K562 (cell line): ENCODE data around the gene TMED8. TPM values are rescaled to one million over a fixed set of nuclear protein-coding genes. Genes with fewer than 3 reads are reported as not detected.

ENCODE experiments used
- ATAC-seq: fragments of 200-7000 bp; cut with Tn5 transposase; 3 replicates; pipeline ENCODE4 v1.9.1; 2020; ENCODE audit warnings: moderate library complexity
- BruUV-seq: library from RNA; stranded (reverse); fragments of 400-500 nt; replicated peaks from 2 replicates; lab custom pipeline; 2021; lab: Mats Ljungman, UMichigan
- CTCF ChIA-PET: fragments of 300-600 bp; formaldehyde crosslinking; extraction: SDS; loops from one replicate; lab custom pipeline; 2021; ENCODE audit warnings: low intra/inter-chr PET ratio; lab: Yijun Ruan, JAX
- POLR2A ChIA-PET: fragments of 300-600, 350-650 bp; sonication (Branson Sonifier 250); formaldehyde crosslinking; extraction: SDS; loops from one replicate; lab custom pipeline; 2021; ENCODE audit warnings: antibody characterized with exemption, inconsistent platforms; lab: Yijun Ruan, JAX
- DNase-seq, 4 experiments: peaks; one replicate each; pipeline versions ENCODE4 v3.0.0 to v3.0.0-alpha.2; 2011 to 2018; ENCODE audit warnings: low spot score in 3 of 4, mixed read lengths in 3 of 4; ENCODE audit errors: extremely low read depth in 1 of 4
- FAIRE-seq: peaks from 2 replicates; lab custom pipeline; 2011; peaks lifted over from hg19 to GRCh38; lab: Jason Lieb, UNC
- H2AFZ ChIP-seq: 2 replicates; pipeline ENCODE4 v1.6.0; 2011; ENCODE audit warnings: low read depth, low read length, control low read depth, inconsistent platforms
- H3K27ac ChIP-seq: fragments of 200-600 bp; 3 replicates; pipeline ENCODE4 v1.8.0; 2011; ENCODE audit warnings: low read depth, mild to moderate bottlenecking, control low read depth, inconsistent platforms, low read length, moderate library complexity, mixed read lengths; ENCODE audit errors: extremely low read depth
- H3K27me3 ChIP-seq, 2 experiments: fragments of 300-600 bp in 1 of 2; 2 replicates in 1 of 2; 3 replicates in 1 of 2; pipeline versions ENCODE4 v1.6.0 to v1.8.0; 2011; ENCODE audit warnings: inconsistent platforms in 2 of 2, low read length in 2 of 2, mild to moderate bottlenecking in 1 of 2, mixed read lengths in 1 of 2, moderate library complexity in 1 of 2; ENCODE audit not compliant: control insufficient read depth in 2 of 2, insufficient read depth in 2 of 2
- H3K36me3 ChIP-seq: fragments of 300-600 bp; 3 replicates; pipeline ENCODE4 v1.8.0; 2011; ENCODE audit warnings: mild to moderate bottlenecking, low read length, inconsistent platforms; ENCODE audit not compliant: control insufficient read depth, insufficient read depth
- H3K4me1 ChIP-seq, 2 experiments: fragments of 200-600 bp in 1 of 2; replicated peaks in 1 of 2; 2 replicates in 1 of 2; 3 replicates in 1 of 2; pipeline versions ENCODE4 v1.5.1 to v1.8.0; 2011; ENCODE audit warnings: inconsistent platforms in 2 of 2, low read length in 2 of 2, mild to moderate bottlenecking in 1 of 2, mixed read lengths in 1 of 2, moderate library complexity in 1 of 2; ENCODE audit not compliant: control insufficient read depth in 2 of 2, insufficient read depth in 2 of 2
- H3K4me2 ChIP-seq: 2 replicates; pipeline ENCODE4 v1.6.1; 2011; ENCODE audit warnings: low read length, control low read depth, inconsistent platforms, mixed read lengths; ENCODE audit not compliant: insufficient read depth
- H3K4me3 ChIP-seq: fragments of 200-600 bp; sonication (generic), shearing (Covaris generic); 2 replicates; pipeline ENCODE4 v1.5.1; 2016; ENCODE audit warnings: control low read depth, inconsistent platforms
- H3K79me2 ChIP-seq: fragments of 200-600 bp; 3 replicates; pipeline ENCODE4 v1.8.0; 2011; ENCODE audit warnings: low read length, inconsistent platforms; ENCODE audit not compliant: control insufficient read depth, insufficient read depth
- H3K9ac ChIP-seq, 2 experiments: 2 replicates each; pipeline versions ENCODE4 v1.6.0 to v1.6.1; 2011; ENCODE audit warnings: low read depth in 2 of 2, low read length in 2 of 2, control low read depth in 1 of 2, inconsistent platforms in 1 of 2, mild to moderate bottlenecking in 1 of 2, mixed read lengths in 1 of 2; ENCODE audit not compliant: insufficient read depth in 1 of 2
- H3K9me1 ChIP-seq: one replicate; pipeline ENCODE4 v1.6.0; 2011; ENCODE audit warnings: inconsistent platforms, mild to moderate bottlenecking, low read length, moderate library complexity; ENCODE audit not compliant: control insufficient read depth, insufficient read depth
- H3K9me3 ChIP-seq: replicated peaks from 2 replicates; pipeline ENCODE4 v1.5.1; 2011; ENCODE audit warnings: low read depth, low read length, inconsistent platforms; ENCODE audit not compliant: control insufficient read depth, insufficient read depth
- H4K20me1 ChIP-seq: replicated peaks from 2 replicates; pipeline ENCODE4 v1.6.1; 2011; ENCODE audit warnings: low read length, inconsistent platforms, mixed read lengths; ENCODE audit not compliant: control insufficient read depth, insufficient read depth
- EP300 ChIP-seq: IDR thresholded peaks from 2 replicates; pipeline ENCODE4 v1.6.1; 2012; ENCODE audit warnings: low read length, improper control_type of control experiment
- IFI16 ChIP-seq: fragments of 250-450 bp; sonication (Bioruptor Pico); IDR thresholded peaks from 2 replicates; pipeline ENCODE4 v2.1.2; 2022; ENCODE audit warnings: mild to moderate bottlenecking, inconsistent platforms
- MYC ChIP-seq, 2 experiments: fragments of 250-450 bp in 1 of 2; sonication (Bioruptor Pico) in 1 of 2; IDR thresholded peaks; 2 replicates each; pipeline versions ENCODE4 v1.5.1 to v1.6.1; 2012 to 2021; ENCODE audit warnings: low read depth in 2 of 2, borderline replicate concordance in 1 of 2, improper control_type of control experiment in 1 of 2, low read length in 1 of 2, mild to moderate bottlenecking in 1 of 2, moderate library complexity in 1 of 2
- NCOA1 ChIP-seq: fragments of 450-650 bp; IDR thresholded peaks from 2 replicates; pipeline ENCODE4 v1.6.1; 2016; ENCODE audit warnings: low read depth
- NFIX ChIP-seq: fragments of 250-450 bp; sonication (Bioruptor Pico); IDR thresholded peaks from 2 replicates; pipeline ENCODE4 v1.4.0; 2020; ENCODE audit warnings: low read depth, mild to moderate bottlenecking, moderate library complexity
- NFRKB ChIP-seq: fragments of 450-650 bp; IDR thresholded peaks from 2 replicates; pipeline ENCODE4 v1.6.1; 2016; ENCODE audit warnings: low read depth
- ZNF146 ChIP-seq: IDR thresholded peaks from one replicate; pipeline ENCODE4 v1.6.1; 2018; ENCODE audit warnings: missing compliant biosample characterization; ENCODE audit not compliant: unreplicated experiment
- ZNF197 ChIP-seq: fragments of 200-800 bp; sonication (Bioruptor generic); IDR thresholded peaks from 2 replicates; pipeline ENCODE4 v1.6.1; 2016; ENCODE audit warnings: low read depth, missing genetic modification characterization, missing compliant biosample characterization
- ZNF282 ChIP-seq: sonication (generic); formaldehyde crosslinking; IDR thresholded peaks from 2 replicates; pipeline ENCODE4 v1.8.1; 2023; ENCODE audit warnings: missing genetic modification reagents
- ZNF778 ChIP-seq: fragments of 450-650 bp; formaldehyde crosslinking; IDR thresholded peaks from 2 replicates; pipeline ENCODE4 v1.4.0; 2020; ENCODE audit warnings: mild to moderate bottlenecking, moderate library complexity
- WGBS: fragments of 100-300 bp; shearing (Covaris generic); methylation state at CpG from one replicate; pipeline ENCODE4 v1.1.6; 2016; ENCODE audit warnings: low coverage, mixed read lengths; ENCODE audit not compliant: insufficient coverage; ENCODE audit errors: missing lambda C conversion rate; 5-methylcytosine and 5-hydroxymethylcytosine counted together
- in situ Hi-C: fragments of 300-500 bp; cut with MboI; formaldehyde crosslinking; loops from 4 replicates; pipeline ENCODE4 v1.15.0; 2018; ENCODE audit warnings: inconsistent platforms, mixed read lengths
- intact Hi-C: fragments of 100-400 bp; cut with micrococcal nuclease; formaldehyde crosslinking; loops from 2 replicates; pipeline ENCODE4 v1.14.2; 2022
- polyA plus RNA-seq, 8 experiments: library from polyadenylated mRNA; depleted of rRNA in 4 of 8; stranded (reverse) in 5 of 8; unstranded in 3 of 8; fragments of >200 nt; fragmentation: Nextera tagmentation in 2 of 8; fragmentation: Illumina TruSeq in 1 of 8; extraction: Ambion mirVana in 2 of 8; extraction: Trizol in 1 of 8; gene quantifications; 2 replicates each; pipeline versions ENCODE4 v1.2.1 to v1.2.3, GENCODE V29; 2011 to 2014; ENCODE audit warnings: inconsistent platforms in 1 of 8, missing spikeins in 1 of 8
- total RNA-seq, 7 experiments: library from RNA; depleted of rRNA in 6 of 7; stranded (reverse); fragments of >200 nt in 6 of 7; fragmentation: Illumina TruSeq in 2 of 7; extraction: Trizol in 2 of 7; gene quantifications; 2 replicates each; pipeline versions ENCODE4 v1.2.1 to v1.2.3, GENCODE V29; 2011 to 2021; ENCODE audit warnings: low replicate concordance in 1 of 7
- TF ChIP-seq, protein P1 (sequence below): sonication (generic); formaldehyde crosslinking; IDR thresholded peaks from 2 replicates; pipeline ENCODE4 v1.8.1; 2023; ENCODE audit warnings: mild to moderate bottlenecking, missing genetic modification reagents

TMED8 gene
- total and polyA plus RNA-seq, 9 of the 15 experiments (the other 6 are each of a cell fraction or from before 2014, with no cell fraction given), result 3.3 to 17.4 (median 12.0) TPM

DNA sequence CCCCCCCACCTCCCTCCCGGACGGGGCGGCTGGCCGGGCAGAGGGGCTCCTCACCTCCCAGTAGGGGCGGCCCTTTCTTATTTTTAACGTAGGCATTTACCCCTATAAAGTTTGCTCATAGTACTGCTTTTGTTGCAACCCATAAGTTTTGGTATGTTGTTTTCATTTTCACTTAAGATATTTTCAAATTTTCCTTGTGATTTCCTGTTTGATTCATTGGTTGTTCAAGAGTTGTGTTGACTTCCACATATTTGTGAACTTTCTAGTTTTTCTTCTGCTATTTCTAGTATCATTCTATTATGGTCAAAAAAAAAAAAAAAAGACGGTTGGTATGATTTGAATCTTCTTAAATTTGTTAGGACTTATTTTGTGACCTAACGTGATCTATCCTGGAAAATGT lies 39.9 kb upstream of the TMED8 start:
- ATAC-seq (no peak), FAIRE-seq (peak; percentile 19), DNase-seq (no peak)
- H3K36me3 ChIP-seq, result no peaks in the 10 kb centered on the region
- no TSS peak for BruUV-seq
- TF ChIP-seq NFRKB (no peak), ZNF197 (CRISPR knock-in tag) (no peak), IFI16 (CRISPR knock-in tag) (no peak), EP300 (no peak), ZNF282 (CRISPR knock-in tag) (no peak), MYC (IDR thresholded peaks at IDR 0.05; ENCODE audit: low read depth, low read length) (no peak), MYC (CRISPR knock-in tag; IDR thresholded peaks at IDR 0.05; ENCODE audit: borderline replicate concordance, low read depth) (no peak), NFIX (CRISPR knock-in tag) (no peak), ZNF778 (CRISPR knock-in tag) (no peak), NCOA1 (no peak), ZNF146 (CRISPR knock-in tag) (no peak)
- TF ChIP-seq, protein P1, sequence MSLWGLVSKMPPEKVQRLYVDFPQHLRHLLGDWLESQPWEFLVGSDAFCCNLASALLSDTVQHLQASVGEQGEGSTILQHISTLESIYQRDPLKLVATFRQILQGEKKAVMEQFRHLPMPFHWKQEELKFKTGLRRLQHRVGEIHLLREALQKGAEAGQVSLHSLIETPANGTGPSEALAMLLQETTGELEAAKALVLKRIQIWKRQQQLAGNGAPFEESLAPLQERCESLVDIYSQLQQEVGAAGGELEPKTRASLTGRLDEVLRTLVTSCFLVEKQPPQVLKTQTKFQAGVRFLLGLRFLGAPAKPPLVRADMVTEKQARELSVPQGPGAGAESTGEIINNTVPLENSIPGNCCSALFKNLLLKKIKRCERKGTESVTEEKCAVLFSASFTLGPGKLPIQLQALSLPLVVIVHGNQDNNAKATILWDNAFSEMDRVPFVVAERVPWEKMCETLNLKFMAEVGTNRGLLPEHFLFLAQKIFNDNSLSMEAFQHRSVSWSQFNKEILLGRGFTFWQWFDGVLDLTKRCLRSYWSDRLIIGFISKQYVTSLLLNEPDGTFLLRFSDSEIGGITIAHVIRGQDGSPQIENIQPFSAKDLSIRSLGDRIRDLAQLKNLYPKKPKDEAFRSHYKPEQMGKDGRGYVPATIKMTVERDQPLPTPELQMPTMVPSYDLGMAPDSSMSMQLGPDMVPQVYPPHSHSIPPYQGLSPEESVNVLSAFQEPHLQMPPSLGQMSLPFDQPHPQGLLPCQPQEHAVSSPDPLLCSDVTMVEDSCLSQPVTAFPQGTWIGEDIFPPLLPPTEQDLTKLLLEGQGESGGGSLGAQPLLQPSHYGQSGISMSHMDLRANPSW (CRISPR knock-in tag), result no peak
- WGBS, result 73% methylated on average over 4 of the region's 8 CpGs
- ChIA-PET CTCF (no interaction called here), POLR2A (no interaction called here)
- H3K79me2 ChIP-seq, result no peaks in the 10 kb centered on the region
- in situ Hi-C loops (no loop called here), intact Hi-C loops (no loop called here)
- H4K20me1 ChIP-seq, result no peaks in the 10 kb centered on the region
- H3K27ac ChIP-seq, result peak overlapping the region; percentile 35; the same call in 1 of the 3 replicates
- H3K4me3 ChIP-seq, result no peak overlapping the region
- peaks cover 2% of the 10 kb centered on the region for H3K9me1 ChIP-seq
- H3K9me3 ChIP-seq, result no peaks in the 10 kb centered on the region
- peaks cover 20% of the 10 kb centered on the region in 2 experiments; a peak in 4 of 5 replicates for H3K4me1 ChIP-seq
- no peak overlapping the region for H3K9ac ChIP-seq
- H2AFZ ChIP-seq, result peak overlapping the region; percentile 44
- H3K4me2 ChIP-seq, result no peak overlapping the region
- no peaks in the 10 kb centered on the region for H3K27me3 ChIP-seq
